HL-60 (cell line): ENCODE measurements around the gene PCYT1A.

Experiments
- CTCF ChIP-seq: IDR thresholded peaks from one replicate; pipeline ENCODE4 v1.5.1; 2011; ENCODE audit warnings: low read length, control low read depth, inconsistent platforms; ENCODE audit not compliant: insufficient read depth
- GABPA ChIP-seq: IDR thresholded peaks from 2 replicates; pipeline ENCODE4 v1.6.1; 2012; ENCODE audit warnings: low read depth

- TF ChIP-seq CTCF = no peak
- no peak for TF ChIP-seq GABPA
These were observed 50.3 kb downstream of the PCYT1A start for GRCh38 chr3:196237203-196237602.
